ENCODE data around the gene SLC38A1.

SLC38A1 gene

DNA sequence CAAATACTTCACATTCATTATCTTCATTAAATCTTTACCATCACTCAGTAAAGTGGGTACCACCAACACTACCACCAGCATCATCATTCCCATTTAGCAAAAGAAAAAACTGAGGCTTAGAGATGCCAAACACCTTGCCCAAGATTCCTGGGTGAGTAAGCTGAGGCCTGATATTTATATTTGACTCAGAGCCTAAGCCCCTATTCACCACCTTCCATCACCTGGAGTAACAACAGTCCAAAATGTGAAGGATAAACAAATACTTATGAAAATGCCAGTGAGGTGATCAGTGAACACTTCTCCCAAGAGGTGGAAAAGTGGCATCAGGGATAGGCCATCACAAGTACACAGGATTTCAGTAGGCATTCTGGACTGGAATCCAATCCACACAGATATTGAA, 3.7 kb downstream of the SLC38A1 start:
- Histone ChIP-seq H3K27me3 (ENCODE audit: control insufficient read depth, insufficient read depth, low read length) (no peaks in the 10 kb centered on the region), H3K27ac (ENCODE audit: low read length) (no peak overlapping the region), H3K4me1 (ENCODE audit: control insufficient read depth, insufficient read depth, low read length) (peaks cover 3% of the 10 kb centered on the region; the same call in 1 of the 2 replicates), H3K4me3 (ENCODE audit: low read length) (no peak overlapping the region), H3K9me3 (ENCODE audit: control insufficient read depth, insufficient read depth, low read length) (no peaks in the 10 kb centered on the region), H3K36me3 (ENCODE audit: control insufficient read depth, insufficient read depth, low read length) (no peaks in the 10 kb centered on the region)
- no peak for DNase-seq (ENCODE audit: low read depth, low spot score)

DNA sequence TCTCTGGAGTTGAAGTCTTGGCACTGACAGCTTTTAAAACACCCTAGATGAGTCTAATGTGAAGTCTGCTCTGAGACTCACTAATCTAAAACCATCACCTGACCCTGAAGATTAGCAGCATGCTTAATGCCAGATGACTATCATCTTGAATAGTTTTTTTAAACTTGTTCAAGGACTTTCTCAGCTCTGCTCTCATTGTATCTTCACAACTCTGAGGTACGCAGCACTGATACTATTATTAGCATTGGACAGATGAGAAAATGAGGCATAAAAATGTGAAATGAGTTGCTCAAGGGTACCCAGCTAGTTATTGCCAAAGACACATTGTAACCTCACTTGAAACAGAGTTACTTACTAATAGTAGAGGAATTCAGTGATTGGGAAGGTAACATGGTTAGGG, 4.8 kb downstream of the SLC38A1 start:
- Histone ChIP-seq H3K4me3 (ENCODE audit: low read length) (no peak overlapping the region), H3K9me3 (ENCODE audit: control insufficient read depth, insufficient read depth, low read length) (no peaks in the 10 kb centered on the region), H3K27me3 (ENCODE audit: control insufficient read depth, insufficient read depth, low read length) (no peaks in the 10 kb centered on the region), H3K27ac (ENCODE audit: low read length) (no peak overlapping the region), H3K4me1 (ENCODE audit: control insufficient read depth, insufficient read depth, low read length) (peaks cover 5% of the 10 kb centered on the region; the same call in 1 of the 2 replicates), H3K36me3 (ENCODE audit: control insufficient read depth, insufficient read depth, low read length) (no peaks in the 10 kb centered on the region)
- DNase-seq (ENCODE audit: low read depth, low spot score), result no peak
- WGBS (ENCODE audit: insufficient coverage, insufficient read length), result no CpG with 5 or more reads among the region's 1 CpG

GRCh38 chr12:46263140-46264016, 5.5 kb downstream of the SLC38A1 start:
- peaks cover 5% of the 10 kb centered on the region; the same call in 1 of the 2 replicates for H3K4me1 ChIP-seq (ENCODE audit: control insufficient read depth, insufficient read depth, low read length)

DNA sequence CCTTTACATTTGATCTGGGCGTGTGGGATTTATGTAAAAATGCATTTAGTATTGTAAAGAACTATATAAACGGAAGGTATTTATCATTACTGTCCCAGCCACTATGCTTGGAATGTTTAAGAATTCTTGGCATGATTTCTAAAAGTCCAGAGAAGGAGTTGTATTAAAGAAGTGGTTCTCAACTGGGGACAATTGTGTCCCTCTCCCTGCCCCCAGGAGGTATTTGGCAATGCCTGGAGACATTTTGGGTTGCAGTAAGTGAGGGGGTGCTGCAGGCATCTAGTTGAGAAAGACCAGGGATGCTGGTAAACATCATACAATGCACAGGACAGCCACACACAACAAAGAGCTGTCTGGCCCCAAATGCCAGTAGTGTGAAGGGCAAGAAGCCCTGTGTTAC, 7.2 kb downstream of the SLC38A1 start:
- Histone ChIP-seq H3K36me3 (ENCODE audit: control insufficient read depth, insufficient read depth, low read length) (no peaks in the 10 kb centered on the region), H3K4me3 (ENCODE audit: low read length) (no peak overlapping the region), H3K9me3 (ENCODE audit: control insufficient read depth, insufficient read depth, low read length) (no peaks in the 10 kb centered on the region), H3K4me1 (ENCODE audit: control insufficient read depth, insufficient read depth, low read length) (peaks cover 8% of the 10 kb centered on the region; the same call in 1 of the 2 replicates), H3K27ac (ENCODE audit: low read length) (no peak overlapping the region), H3K27me3 (ENCODE audit: control insufficient read depth, insufficient read depth, low read length) (no peaks in the 10 kb centered on the region)
- DNase-seq (ENCODE audit: low read depth, low spot score), result no peak
- WGBS (ENCODE audit: insufficient coverage, insufficient read length), result no CpG with 5 or more reads among the region's 2 CpGs

More at GRCh38 chr12:46263140-46264016, 5.5 kb downstream of the SLC38A1 start:
- H3K9me3 ChIP-seq (ENCODE audit: control insufficient read depth, insufficient read depth, low read length), result no peaks in the 10 kb centered on the region
- H3K27ac ChIP-seq (ENCODE audit: low read length), result no peak overlapping the region
- no peak overlapping the region for H3K4me3 ChIP-seq (ENCODE audit: low read length)
- no peaks in the 10 kb centered on the region for H3K27me3 ChIP-seq (ENCODE audit: control insufficient read depth, insufficient read depth, low read length)
- no peak for DNase-seq (ENCODE audit: low read depth, low spot score)
- no CpG with 5 or more reads among the region's 6 CpGs for WGBS (ENCODE audit: insufficient coverage, insufficient read length)
- no peaks in the 10 kb centered on the region for H3K36me3 ChIP-seq (ENCODE audit: control insufficient read depth, insufficient read depth, low read length)

GRCh38 chr12:46260913-46261476, 7.8 kb downstream of the SLC38A1 start:
- H3K9me3 ChIP-seq (ENCODE audit: control insufficient read depth, insufficient read depth, low read length), result no peaks in the 10 kb centered on the region
- WGBS (ENCODE audit: insufficient coverage, insufficient read length), result no CpG with 5 or more reads among the region's 2 CpGs
- H3K4me3 ChIP-seq (ENCODE audit: low read length), result no peak overlapping the region
- no peak for DNase-seq (ENCODE audit: low read depth, low spot score)
- no peaks in the 10 kb centered on the region for H3K27me3 ChIP-seq (ENCODE audit: control insufficient read depth, insufficient read depth, low read length)
- no peaks in the 10 kb centered on the region for H3K36me3 ChIP-seq (ENCODE audit: control insufficient read depth, insufficient read depth, low read length)
- peak overlapping the region; percentile 89 for H3K27ac ChIP-seq (ENCODE audit: low read length)
- peaks cover 8% of the 10 kb centered on the region; the same call in 1 of the 2 replicates for H3K4me1 ChIP-seq (ENCODE audit: control insufficient read depth, insufficient read depth, low read length)

DNA sequence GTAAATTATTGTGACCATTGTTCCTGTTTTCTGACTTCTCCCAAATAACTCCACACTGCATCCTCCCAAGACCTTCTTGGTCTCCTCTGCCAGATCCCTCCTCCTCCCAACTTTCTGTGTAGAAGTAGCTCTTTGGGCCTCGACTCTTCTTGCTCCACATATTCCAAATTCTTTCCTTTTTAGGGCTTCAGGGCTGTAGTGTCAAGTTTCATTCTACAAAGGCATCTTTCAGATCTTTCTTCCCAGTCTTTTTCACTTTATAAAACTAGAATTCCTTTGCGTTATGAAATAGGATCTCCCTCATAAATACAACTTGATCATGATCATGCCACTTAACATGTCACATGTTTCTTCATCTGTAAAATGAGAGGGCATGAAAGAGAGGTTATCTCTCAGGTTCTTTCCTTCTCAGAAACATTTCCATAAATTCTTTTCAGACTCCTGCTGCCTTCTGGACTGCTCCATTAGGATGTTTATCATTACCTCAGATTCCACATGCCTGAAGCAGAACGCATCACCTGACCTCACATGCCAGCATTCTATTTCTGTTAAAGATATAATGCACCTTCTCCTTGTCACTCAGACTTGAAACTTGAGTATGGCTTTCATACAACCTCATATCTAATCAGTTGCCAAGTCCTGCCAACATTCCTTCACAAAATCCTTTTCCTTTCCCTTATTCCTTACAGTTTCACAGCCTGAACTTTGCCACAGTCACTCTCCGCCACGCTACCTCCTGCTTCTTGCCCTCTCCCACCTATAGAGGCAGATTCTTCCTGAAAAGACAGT, 8.5 kb downstream of the SLC38A1 start:
- Histone ChIP-seq H3K36me3 (ENCODE audit: control insufficient read depth, insufficient read depth, low read length) (no peaks in the 10 kb centered on the region), H3K4me3 (ENCODE audit: low read length) (no peak overlapping the region), H3K27ac (ENCODE audit: low read length) (peak overlapping the region; percentile 89), H3K4me1 (ENCODE audit: control insufficient read depth, insufficient read depth, low read length) (peaks cover 8% of the 10 kb centered on the region; the same call in 1 of the 2 replicates), H3K27me3 (ENCODE audit: control insufficient read depth, insufficient read depth, low read length) (no peaks in the 10 kb centered on the region), H3K9me3 (ENCODE audit: control insufficient read depth, insufficient read depth, low read length) (no peaks in the 10 kb centered on the region)
- no peak for DNase-seq (ENCODE audit: low read depth, low spot score)
- no CpG with 5 or more reads among the region's 5 CpGs for WGBS (ENCODE audit: insufficient coverage, insufficient read length)

DNA sequence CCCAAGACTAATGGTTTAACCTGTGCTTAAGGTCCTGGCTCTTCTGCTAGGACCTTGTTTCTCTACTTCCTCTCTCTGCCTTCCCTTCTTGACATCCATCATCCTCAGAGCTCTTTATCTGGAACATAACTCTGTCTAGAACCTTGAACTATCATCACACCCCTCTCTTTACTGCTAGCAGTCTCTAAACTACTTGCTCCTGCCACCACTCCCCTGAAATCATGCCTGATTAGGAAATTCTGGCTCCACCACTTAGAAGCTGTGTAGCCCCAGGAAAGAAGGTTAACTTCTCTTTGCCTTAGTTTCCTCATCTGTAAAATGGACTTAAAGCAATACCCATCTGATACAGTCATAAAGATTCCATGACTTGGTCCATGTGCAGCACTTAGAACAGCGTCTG, 9.1 kb downstream of the SLC38A1 start:
- DNase-seq (ENCODE audit: low read depth, low spot score), result no peak
- Histone ChIP-seq H3K4me1 (ENCODE audit: control insufficient read depth, insufficient read depth, low read length) (peaks cover 8% of the 10 kb centered on the region; the same call in 1 of the 2 replicates), H3K27ac (ENCODE audit: low read length) (no peak overlapping the region), H3K4me3 (ENCODE audit: low read length) (no peak overlapping the region), H3K27me3 (ENCODE audit: control insufficient read depth, insufficient read depth, low read length) (no peaks in the 10 kb centered on the region), H3K9me3 (ENCODE audit: control insufficient read depth, insufficient read depth, low read length) (no peaks in the 10 kb centered on the region), H3K36me3 (ENCODE audit: control insufficient read depth, insufficient read depth, low read length) (no peaks in the 10 kb centered on the region)
- no CpG with 5 or more reads among the region's 1 CpG for WGBS (ENCODE audit: insufficient coverage, insufficient read length)

GRCh38 chr12:46259071-46259470, 9.8 kb downstream of the SLC38A1 start:
- no peak overlapping the region for H3K4me3 ChIP-seq (ENCODE audit: low read length)
- H3K4me1 ChIP-seq (ENCODE audit: control insufficient read depth, insufficient read depth, low read length), result peaks cover 8% of the 10 kb centered on the region; the same call in 1 of the 2 replicates

GRCh38 chr12:46258129-46258528, 10.7 kb downstream of the SLC38A1 start:
- Histone ChIP-seq H3K4me1 (ENCODE audit: control insufficient read depth, insufficient read depth, low read length) (peaks cover 8% of the 10 kb centered on the region; the same call in 1 of the 2 replicates), H3K27ac (ENCODE audit: low read length) (no peak overlapping the region), H3K4me3 (ENCODE audit: low read length) (no peak overlapping the region), H3K27me3 (ENCODE audit: control insufficient read depth, insufficient read depth, low read length) (no peaks in the 10 kb centered on the region), H3K36me3 (ENCODE audit: control insufficient read depth, insufficient read depth, low read length) (no peaks in the 10 kb centered on the region; the same call in 1 of the 2 replicates), H3K9me3 (ENCODE audit: control insufficient read depth, insufficient read depth, low read length) (no peaks in the 10 kb centered on the region)
- WGBS (ENCODE audit: insufficient coverage, insufficient read length), result no CpG with 5 or more reads among the region's 2 CpGs
- no peak for DNase-seq (ENCODE audit: low read depth, low spot score)

More at GRCh38 chr12:46259071-46259470, 9.8 kb downstream of the SLC38A1 start:
- no peak for DNase-seq (ENCODE audit: low read depth, low spot score)
- no peak overlapping the region for H3K27ac ChIP-seq (ENCODE audit: low read length)
- H3K9me3 ChIP-seq (ENCODE audit: control insufficient read depth, insufficient read depth, low read length), result no peaks in the 10 kb centered on the region
- WGBS (ENCODE audit: insufficient coverage, insufficient read length), result no CpG with 5 or more reads among the region's 4 CpGs
- no peaks in the 10 kb centered on the region for H3K27me3 ChIP-seq (ENCODE audit: control insufficient read depth, insufficient read depth, low read length)
- no peaks in the 10 kb centered on the region for H3K36me3 ChIP-seq (ENCODE audit: control insufficient read depth, insufficient read depth, low read length)

GRCh38 chr12:46256942-46257341, 11.9 kb downstream of the SLC38A1 start:
- peaks cover 8% of the 10 kb centered on the region; the same call in 1 of the 2 replicates for H3K4me1 ChIP-seq (ENCODE audit: control insufficient read depth, insufficient read depth, low read length)
- no peaks in the 10 kb centered on the region; the same call in 1 of the 2 replicates for H3K36me3 ChIP-seq (ENCODE audit: control insufficient read depth, insufficient read depth, low read length)
- H3K27me3 ChIP-seq (ENCODE audit: control insufficient read depth, insufficient read depth, low read length), result no peaks in the 10 kb centered on the region
- WGBS (ENCODE audit: insufficient coverage, insufficient read length), result no CpG with 5 or more reads among the region's 3 CpGs
- DNase-seq (ENCODE audit: low read depth, low spot score), result no peak
- H3K27ac ChIP-seq (ENCODE audit: low read length), result no peak overlapping the region
- H3K9me3 ChIP-seq (ENCODE audit: control insufficient read depth, insufficient read depth, low read length), result no peaks in the 10 kb centered on the region
- H3K4me3 ChIP-seq (ENCODE audit: low read length), result no peak overlapping the region

Data from iPS DF 6.9 (cell line).